Measurements from ENCODE around the gene PTBP3. TPM values are rescaled to one million over a fixed set of nuclear protein-coding genes. Genes with fewer than 3 reads are reported as not detected.
A peak's percentile ranks its signal among the peaks of the same experiment; 100 is the strongest.

Gene PTBP3
- total and polyA plus RNA-seq, 2 of the 13 experiments (the other 11 are each of a cell fraction or from before 2014, with no cell fraction given) = 52.8 to 61.1 TPM

GRCh38 chr9:112174222-112174964 is 159.0 kb downstream of the PTBP3 start (continued):
- TF ChIP-seq, protein P1, sequence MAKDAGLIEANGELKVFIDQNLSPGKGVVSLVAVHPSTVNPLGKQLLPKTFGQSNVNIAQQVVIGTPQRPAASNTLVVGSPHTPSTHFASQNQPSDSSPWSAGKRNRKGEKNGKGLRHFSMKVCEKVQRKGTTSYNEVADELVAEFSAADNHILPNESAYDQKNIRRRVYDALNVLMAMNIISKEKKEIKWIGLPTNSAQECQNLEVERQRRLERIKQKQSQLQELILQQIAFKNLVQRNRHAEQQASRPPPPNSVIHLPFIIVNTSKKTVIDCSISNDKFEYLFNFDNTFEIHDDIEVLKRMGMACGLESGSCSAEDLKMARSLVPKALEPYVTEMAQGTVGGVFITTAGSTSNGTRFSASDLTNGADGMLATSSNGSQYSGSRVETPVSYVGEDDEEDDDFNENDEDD (CRISPR knock-in tag; IDR thresholded peaks at IDR 0.05; ENCODE audit: borderline replicate concordance) = peak; percentile 57; the same call in 1 of the 2 replicates
- TF ChIP-seq ZSCAN25 (CRISPR knock-in tag; IDR thresholded peaks at IDR 0.05) (0 out of 2 replicates have a peak, but pooled peaks have one; percentile 25), ZBTB37 (CRISPR knock-in tag; IDR thresholded peaks at IDR 0.05) (no peak), AKAP8 (CRISPR knock-in tag; IDR thresholded peaks at IDR 0.05) (no peak), ZNF607 (CRISPR knock-in tag; IDR thresholded peaks at IDR 0.05; ENCODE audit: borderline replicate concordance) (0 out of 2 replicates have a peak, but pooled peaks have one; percentile 26), ASH2L (IDR thresholded peaks at IDR 0.05; ENCODE audit: insufficient read length, low read depth, low read length) (peak; percentile 59), MYC (CRISPR knock-in tag; IDR thresholded peaks at IDR 0.05; ENCODE audit: borderline replicate concordance) (peak; percentile 67; the same call in 1 of the 2 replicates), ZNF674 (CRISPR knock-in tag; IDR thresholded peaks at IDR 0.05; ENCODE audit: low read depth) (no peak), NFATC3 (CRISPR knock-in tag; IDR thresholded peaks at IDR 0.05) (0 out of 2 replicates have a peak, but pooled peaks have one; percentile 36)
- TF ChIP-seq, protein P2, sequence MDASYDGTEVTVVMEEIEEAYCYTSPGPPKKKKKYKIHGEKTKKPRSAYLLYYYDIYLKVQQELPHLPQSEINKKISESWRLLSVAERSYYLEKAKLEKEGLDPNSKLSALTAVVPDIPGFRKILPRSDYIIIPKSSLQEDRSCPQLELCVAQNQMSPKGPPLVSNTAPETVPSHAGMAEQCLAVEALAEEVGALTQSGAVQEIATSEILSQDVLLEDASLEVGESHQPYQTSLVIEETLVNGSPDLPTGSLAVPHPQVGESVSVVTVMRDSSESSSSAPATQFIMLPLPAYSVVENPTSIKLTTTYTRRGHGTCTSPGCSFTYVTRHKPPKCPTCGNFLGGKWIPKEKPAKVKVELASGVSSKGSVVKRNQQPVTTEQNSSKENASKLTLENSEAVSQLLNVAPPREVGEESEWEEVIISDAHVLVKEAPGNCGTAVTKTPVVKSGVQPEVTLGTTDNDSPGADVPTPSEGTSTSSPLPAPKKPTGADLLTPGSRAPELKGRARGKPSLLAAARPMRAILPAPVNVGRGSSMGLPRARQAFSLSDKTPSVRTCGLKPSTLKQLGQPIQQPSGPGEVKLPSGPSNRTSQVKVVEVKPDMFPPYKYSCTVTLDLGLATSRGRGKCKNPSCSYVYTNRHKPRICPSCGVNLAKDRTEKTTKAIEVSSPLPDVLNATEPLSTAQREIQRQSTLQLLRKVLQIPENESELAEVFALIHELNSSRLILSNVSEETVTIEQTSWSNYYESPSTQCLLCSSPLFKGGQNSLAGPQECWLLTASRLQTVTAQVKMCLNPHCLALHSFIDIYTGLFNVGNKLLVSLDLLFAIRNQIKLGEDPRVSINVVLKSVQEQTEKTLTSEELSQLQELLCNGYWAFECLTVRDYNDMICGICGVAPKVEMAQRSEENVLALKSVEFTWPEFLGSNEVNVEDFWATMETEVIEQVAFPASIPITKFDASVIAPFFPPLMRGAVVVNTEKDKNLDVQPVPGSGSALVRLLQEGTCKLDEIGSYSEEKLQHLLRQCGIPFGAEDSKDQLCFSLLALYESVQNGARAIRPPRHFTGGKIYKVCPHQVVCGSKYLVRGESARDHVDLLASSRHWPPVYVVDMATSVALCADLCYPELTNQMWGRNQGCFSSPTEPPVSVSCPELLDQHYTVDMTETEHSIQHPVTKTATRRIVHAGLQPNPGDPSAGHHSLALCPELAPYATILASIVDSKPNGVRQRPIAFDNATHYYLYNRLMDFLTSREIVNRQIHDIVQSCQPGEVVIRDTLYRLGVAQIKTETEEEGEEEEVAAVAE (CRISPR knock-in tag; IDR thresholded peaks at IDR 0.05; ENCODE audit: borderline replicate concordance) = 0 out of 2 replicates have a peak, but pooled peaks have one; percentile 14
- TF ChIP-seq, protein P3, sequence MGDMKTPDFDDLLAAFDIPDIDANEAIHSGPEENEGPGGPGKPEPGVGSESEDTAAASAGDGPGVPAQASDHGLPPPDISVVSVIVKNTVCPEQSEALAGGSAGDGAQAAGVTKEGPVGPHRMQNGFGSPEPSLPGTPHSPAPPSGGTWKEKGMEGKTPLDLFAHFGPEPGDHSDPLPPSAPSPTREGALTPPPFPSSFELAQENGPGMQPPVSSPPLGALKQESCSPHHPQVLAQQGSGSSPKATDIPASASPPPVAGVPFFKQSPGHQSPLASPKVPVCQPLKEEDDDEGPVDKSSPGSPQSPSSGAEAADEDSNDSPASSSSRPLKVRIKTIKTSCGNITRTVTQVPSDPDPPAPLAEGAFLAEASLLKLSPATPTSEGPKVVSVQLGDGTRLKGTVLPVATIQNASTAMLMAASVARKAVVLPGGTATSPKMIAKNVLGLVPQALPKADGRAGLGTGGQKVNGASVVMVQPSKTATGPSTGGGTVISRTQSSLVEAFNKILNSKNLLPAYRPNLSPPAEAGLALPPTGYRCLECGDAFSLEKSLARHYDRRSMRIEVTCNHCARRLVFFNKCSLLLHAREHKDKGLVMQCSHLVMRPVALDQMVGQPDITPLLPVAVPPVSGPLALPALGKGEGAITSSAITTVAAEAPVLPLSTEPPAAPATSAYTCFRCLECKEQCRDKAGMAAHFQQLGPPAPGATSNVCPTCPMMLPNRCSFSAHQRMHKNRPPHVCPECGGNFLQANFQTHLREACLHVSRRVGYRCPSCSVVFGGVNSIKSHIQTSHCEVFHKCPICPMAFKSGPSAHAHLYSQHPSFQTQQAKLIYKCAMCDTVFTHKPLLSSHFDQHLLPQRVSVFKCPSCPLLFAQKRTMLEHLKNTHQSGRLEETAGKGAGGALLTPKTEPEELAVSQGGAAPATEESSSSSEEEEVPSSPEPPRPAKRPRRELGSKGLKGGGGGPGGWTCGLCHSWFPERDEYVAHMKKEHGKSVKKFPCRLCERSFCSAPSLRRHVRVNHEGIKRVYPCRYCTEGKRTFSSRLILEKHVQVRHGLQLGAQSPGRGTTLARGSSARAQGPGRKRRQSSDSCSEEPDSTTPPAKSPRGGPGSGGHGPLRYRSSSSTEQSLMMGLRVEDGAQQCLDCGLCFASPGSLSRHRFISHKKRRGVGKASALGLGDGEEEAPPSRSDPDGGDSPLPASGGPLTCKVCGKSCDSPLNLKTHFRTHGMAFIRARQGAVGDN (CRISPR knock-in tag; IDR thresholded peaks at IDR 0.05) = peak; percentile 65
- TF ChIP-seq, protein P4, sequence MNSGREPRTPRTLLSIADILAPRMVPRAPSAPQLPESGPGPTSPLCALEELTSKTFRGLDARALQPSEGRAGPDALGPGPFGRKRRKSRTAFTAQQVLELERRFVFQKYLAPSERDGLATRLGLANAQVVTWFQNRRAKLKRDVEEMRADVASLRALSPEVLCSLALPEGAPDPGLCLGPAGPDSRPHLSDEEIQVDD (CRISPR knock-in tag; IDR thresholded peaks at IDR 0.05; ENCODE audit: borderline replicate concordance) = no peak
- TF ChIP-seq, protein P5, sequence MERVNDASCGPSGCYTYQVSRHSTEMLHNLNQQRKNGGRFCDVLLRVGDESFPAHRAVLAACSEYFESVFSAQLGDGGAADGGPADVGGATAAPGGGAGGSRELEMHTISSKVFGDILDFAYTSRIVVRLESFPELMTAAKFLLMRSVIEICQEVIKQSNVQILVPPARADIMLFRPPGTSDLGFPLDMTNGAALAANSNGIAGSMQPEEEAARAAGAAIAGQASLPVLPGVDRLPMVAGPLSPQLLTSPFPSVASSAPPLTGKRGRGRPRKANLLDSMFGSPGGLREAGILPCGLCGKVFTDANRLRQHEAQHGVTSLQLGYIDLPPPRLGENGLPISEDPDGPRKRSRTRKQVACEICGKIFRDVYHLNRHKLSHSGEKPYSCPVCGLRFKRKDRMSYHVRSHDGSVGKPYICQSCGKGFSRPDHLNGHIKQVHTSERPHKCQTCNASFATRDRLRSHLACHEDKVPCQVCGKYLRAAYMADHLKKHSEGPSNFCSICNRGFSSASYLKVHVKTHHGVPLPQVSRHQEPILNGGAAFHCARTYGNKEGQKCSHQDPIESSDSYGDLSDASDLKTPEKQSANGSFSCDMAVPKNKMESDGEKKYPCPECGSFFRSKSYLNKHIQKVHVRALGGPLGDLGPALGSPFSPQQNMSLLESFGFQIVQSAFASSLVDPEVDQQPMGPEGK (CRISPR knock-in tag; IDR thresholded peaks at IDR 0.05) = peak; percentile 48; the same call in 1 of the 2 replicates
